GM12878 (cell line): Measurements from ENCODE around the gene PLAGL1. TPM values are rescaled to one million over a fixed set of nuclear protein-coding genes. Genes with fewer than 3 reads are reported as not detected.

Experiments used
- ATAC-seq: fragments of 200-7000 bp; cut with Tn5 transposase; 3 replicates; pipeline ENCODE4 v1.9.1; 2020; ENCODE audit warnings: mild to moderate bottlenecking, moderate library complexity
- BruUV-seq: library from RNA; stranded (reverse); fragments of 400-500 nt; replicated peaks from 2 replicates; lab custom pipeline; 2021; lab: Mats Ljungman, UMichigan
- CTCF ChIA-PET: fragments of 300-600 bp; sonication (Branson Sonifier 250); formaldehyde crosslinking; extraction: SDS; loops from one replicate; lab custom pipeline; 2021; ENCODE audit warnings: inconsistent platforms; lab: Yijun Ruan, JAX
- POLR2A ChIA-PET: fragments of 350-600 bp; formaldehyde crosslinking; extraction: SDS; loops from one replicate; lab custom pipeline; 2021; ENCODE audit warnings: inconsistent platforms; lab: Charles Lee
- RAD21 ChIA-PET: fragments of 300-600 bp; sonication (Branson Sonifier 250); formaldehyde crosslinking; loops from one replicate; lab custom pipeline; 2023; ENCODE audit warnings: antibody characterized with exemption; ENCODE audit not compliant: unreplicated experiment; lab: Charles Lee
- SMC1A ChIA-PET: fragments of 300-600 bp; sonication (Branson Sonifier 250); formaldehyde crosslinking; loops from one replicate; lab custom pipeline; 2023; ENCODE audit not compliant: unreplicated experiment, uncharacterized antibody; lab: Charles Lee
- DNase-seq: peaks from one replicate; pipeline ENCODE4 v3.0.0-alpha.2; 2011; ENCODE audit warnings: low read depth, low spot score
- FAIRE-seq: peaks from 3 replicates; lab custom pipeline; 2011; peaks lifted over from hg19 to GRCh38; lab: Jason Lieb, UNC
- H2AFZ ChIP-seq: 2 replicates; pipeline ENCODE4 v1.6.0; 2011; ENCODE audit warnings: low read depth, low read length, control low read depth; ENCODE audit not compliant: control insufficient read depth
- H3K27ac ChIP-seq: 2 replicates; pipeline ENCODE4 v1.5.1; 2011; ENCODE audit warnings: control low read depth; ENCODE audit not compliant: control insufficient read depth, insufficient read depth
- H3K27me3 ChIP-seq, 2 experiments: replicated peaks in 1 of 2; 2 replicates each; pipeline versions ENCODE4 v1.6.0 to v1.6.1; 2011; ENCODE audit warnings: low read length in 1 of 2; ENCODE audit not compliant: control insufficient read depth in 2 of 2, insufficient read depth in 2 of 2
- H3K36me3 ChIP-seq, 2 experiments: 2 replicates each; pipeline ENCODE4 v1.5.1; 2011; ENCODE audit warnings: low read length in 1 of 2; ENCODE audit not compliant: control insufficient read depth in 2 of 2, insufficient read depth in 2 of 2
- H3K4me1 ChIP-seq: 2 replicates; pipeline ENCODE4 v1.6.1; 2011; ENCODE audit warnings: mild to moderate bottlenecking, low read length, moderate library complexity, mixed read lengths; ENCODE audit not compliant: control insufficient read depth, insufficient read depth
- H3K4me2 ChIP-seq: 2 replicates; pipeline ENCODE4 v1.6.0; 2011; ENCODE audit warnings: control low read depth; ENCODE audit not compliant: control insufficient read depth, insufficient read depth
- H3K4me3 ChIP-seq: fragments of 200-600 bp; sonication (generic); 2 replicates; pipeline ENCODE4 v1.5.1; 2016
- H3K79me2 ChIP-seq: 2 replicates; pipeline ENCODE4 v1.6.0; 2011; ENCODE audit warnings: low read length; ENCODE audit not compliant: control insufficient read depth, insufficient read depth
- H3K9ac ChIP-seq: 2 replicates; pipeline ENCODE4 v1.8.0; 2011; ENCODE audit warnings: low read length, control low read depth, mixed read lengths; ENCODE audit not compliant: control insufficient read depth, insufficient read depth
- H3K9me3 ChIP-seq: replicated peaks from 3 replicates; pipeline ENCODE4 v1.5.1; 2011; ENCODE audit warnings: mild to moderate bottlenecking, low read length; ENCODE audit not compliant: control insufficient read depth, insufficient read depth
- H4K20me1 ChIP-seq: 2 replicates; pipeline ENCODE4 v1.6.0; 2011; ENCODE audit not compliant: control insufficient read depth, insufficient read depth
- IKZF2 ChIP-seq, 2 experiments: fragments of 450-650 bp; IDR thresholded peaks; 2 replicates each; pipeline ENCODE4 v1.6.1; 2017; ENCODE audit warnings: mild to moderate bottlenecking in 2 of 2, moderate library complexity in 2 of 2
- MLLT1 ChIP-seq: fragments of 450-650 bp; IDR thresholded peaks from 2 replicates; pipeline ENCODE4 v1.6.1; 2016; ENCODE audit warnings: mild to moderate bottlenecking
- NBN ChIP-seq: fragments of 450-650 bp; IDR thresholded peaks from 2 replicates; pipeline ENCODE4 v1.6.1; 2016
- PKNOX1 ChIP-seq: fragments of 450-650 bp; IDR thresholded peaks from 2 replicates; pipeline ENCODE4 v1.6.1; 2016; ENCODE audit warnings: mild to moderate bottlenecking
- REST ChIP-seq: IDR thresholded peaks from 2 replicates; pipeline ENCODE4 v1.6.1; 2012; ENCODE audit warnings: mild to moderate bottlenecking, low read depth, low read length
- SMAD1 ChIP-seq: fragments of 450-650 bp; IDR thresholded peaks from 2 replicates; pipeline ENCODE4 v1.6.1; 2018; ENCODE audit warnings: mild to moderate bottlenecking, low read depth; ENCODE audit not compliant: partially characterized antibody
- WGBS: methylation state at CpG from one replicate; pipeline ENCODE4 v1.1.6; 2016; ENCODE audit warnings: low lambda C conversion rate; ENCODE audit not compliant: insufficient replicate concordance, insufficient coverage; ENCODE audit errors: missing lambda C conversion rate; 5-methylcytosine and 5-hydroxymethylcytosine counted together
- in situ Hi-C: fragments of 300-500 bp; cut with MboI; formaldehyde crosslinking; loops from 9 replicates; pipeline ENCODE4 v1.14.3; 2018; ENCODE audit warnings: mixed read lengths
- intact Hi-C: fragments of 100-400 bp; cut with micrococcal nuclease; formaldehyde crosslinking; loops from one replicate; pipeline ENCODE4 v1.14.2; 2022; ENCODE audit not compliant: unreplicated experiment
- polyA plus RNA-seq, 11 experiments: library from polyadenylated mRNA; depleted of rRNA in 4 of 11; unstranded in 6 of 11; stranded (reverse) in 5 of 11; fragments of >200 nt; fragmentation: Nextera tagmentation in 4 of 11; fragmentation: Illumina TruSeq in 1 of 11; extraction: Ambion mirVana in 4 of 11; extraction: Trizol in 1 of 11; gene quantifications; 1 replicate in 1 of 11; 2 replicates in 10 of 11; pipeline versions ENCODE4 v1.2.1 to v1.2.3, GENCODE V29; 2011 to 2016; ENCODE audit warnings: inconsistent platforms in 2 of 11, missing spikeins in 2 of 11, low read depth in 1 of 11
- total RNA-seq, 4 experiments: library from RNA; depleted of rRNA in 3 of 4; stranded (reverse); fragments of >200 nt in 3 of 4; fragmentation: Illumina TruSeq in 1 of 4; extraction: Trizol in 1 of 4; gene quantifications; 2 replicates each; pipeline versions ENCODE4 v1.2.1 to v1.2.3, GENCODE V29; 2013 to 2021

Gene PLAGL1
- total and polyA plus RNA-seq, 10 of the 15 experiments (the other 5 are each of a cell fraction or from before 2014, with no cell fraction given) = 2.6 to 19.1 (median 5.7) TPM

- intact Hi-C loops = no loop called here
- no TSS peak for BruUV-seq
- H2AFZ ChIP-seq = no peak overlapping the region
Measured at GRCh38 chr6:143976806-143977349, 31.2 kb downstream of the PLAGL1 start.

More at GRCh38 chr6:143976806-143977349, 31.2 kb downstream of the PLAGL1 start:
- no peak for DNase-seq
- RAD21 ChIA-PET = no interaction called here
- Histone ChIP-seq H4K20me1 (no peaks in the 10 kb centered on the region), H3K4me3 (no peak overlapping the region), H3K4me2 (no peak overlapping the region), H3K27me3 (no peaks in the 10 kb centered on the region), H3K9me3 (no peaks in the 10 kb centered on the region), H3K9ac (no peak overlapping the region), H3K79me2 (no peaks in the 10 kb centered on the region), H3K4me1 (no peaks in the 10 kb centered on the region), H3K27ac (no peak overlapping the region), H3K36me3 (no peaks in the 10 kb centered on the region)
- CTCF ChIA-PET = interaction anchor here (0.6 kb wide), 1 partner anchor 463 kb away, joined by 3 read pairs; no protein-coding TSS in a partner anchor
- WGBS = 74% methylated on average over 3 of the region's 3 CpGs
- POLR2A ChIA-PET = interaction anchor here (0.6 kb wide), 2 partner anchors 18 to 164 kb away, joined by 4 read pairs; no protein-coding TSS in a partner anchor
- TF ChIP-seq PKNOX1 = no peak
- no peak for TF ChIP-seq IKZF2 (IDR thresholded peaks at IDR 0.05)
- no peak for TF ChIP-seq REST
- TF ChIP-seq SMAD1 = no peak
- no peak for TF ChIP-seq MLLT1
- TF ChIP-seq NBN = no peak
- FAIRE-seq = no peak
- SMC1A ChIA-PET = interaction anchor here (1.1 to 1.2 kb wide), 2 partner anchors 13 to 37 kb away, joined by 3 read pairs; no protein-coding TSS in a partner anchor
- in situ Hi-C loops = no loop called here
- no peak for ATAC-seq
